Lower leg skin (tissue), 4 donors: ENCODE results near the gene ADRB2. TPM values are rescaled to one million over a fixed set of nuclear protein-coding genes. Genes with fewer than 3 reads are reported as not detected.

Experiments used
- DNase-seq, 2 donors: peaks; one replicate each; pipeline ENCODE4 v3.0.0-alpha.2; 2019; ENCODE audit warnings: low spot score in 2 of 2
- H3K4me3 ChIP-seq: fragments of 200-600 bp; sonication (generic); 2 replicates; pipeline ENCODE4 v1.5.1; 2017; ENCODE audit warnings: mild to moderate bottlenecking, low read depth; ENCODE audit not compliant: poor library complexity, severe bottlenecking
- CTCF ChIP-seq, 3 donors: fragments of 450-650 bp; IDR thresholded peaks; one replicate each; pipeline ENCODE4 v1.5.1; 2016; ENCODE audit warnings: antibody characterized with exemption in 3 of 3, mild to moderate bottlenecking in 3 of 3, moderate library complexity in 2 of 3
- POLR2A ChIP-seq, 2 donors: fragments of 450-650 bp; IDR thresholded peaks; one replicate each; pipeline ENCODE4 v1.6.1; 2016 to 2017; ENCODE audit warnings: antibody characterized with exemption in 2 of 2, mild to moderate bottlenecking in 1 of 2, moderate library complexity in 1 of 2
- WGBS, 2 donors: methylation state at CpG; one replicate each; pipeline ENCODE4 v1.1.5; 2018; 5-methylcytosine and 5-hydroxymethylcytosine counted together
- intact Hi-C: fragments of 100-400 bp; cut with DNase I; formaldehyde crosslinking; loops from one replicate; pipeline ENCODE4 v1.15.0; 2023; ENCODE audit warnings: low total_unique reads
- total RNA-seq, 4 donors: library from RNA; depleted of rRNA; stranded (reverse); fragments of >200 nt; gene quantifications; one replicate each; pipeline ENCODE4 v1.1.0, GENCODE V29; 2016

Gene ADRB2
- total RNA-seq, 4 donors from 2014 or later: 31.4 to 90.3 (median 42.9) TPM

GRCh38 chr5:148828511-148829247 is 2.3 kb downstream of the ADRB2 start:
- intact Hi-C loops: loop anchor here (10.0 kb wide), 1 partner anchor 146 kb away; no protein-coding TSS in a partner anchor
- H3K4me3 ChIP-seq: peak overlapping the region; percentile 46
- no peak for DNase-seq
- WGBS, 2 donors: 20 to 26% methylated on average over 6 of the region's 6 CpGs
- TF ChIP-seq POLR2A (IDR thresholded peaks at IDR 0.05): no peak
- TF ChIP-seq CTCF (IDR thresholded peaks at IDR 0.05): no peak

GRCh38 chr5:148829248-148829594 is 2.8 kb downstream of the ADRB2 start:
- WGBS, 2 donors: 50 to 52% methylated on average over 3 of the region's 3 CpGs
- H3K4me3 ChIP-seq: peak overlapping the region; percentile 46

GRCh38 chr5:148829734-148830133 is 3.3 kb downstream of the ADRB2 start:
- peak overlapping the region; percentile 46 for H3K4me3 ChIP-seq
- TF ChIP-seq CTCF (IDR thresholded peaks at IDR 0.05): no peak
- no peak for TF ChIP-seq POLR2A (IDR thresholded peaks at IDR 0.05)
- intact Hi-C loops: loop anchor here (10.0 kb wide), 1 partner anchor 145 kb away; no protein-coding TSS in a partner anchor
- WGBS, 2 donors: 36 to 38% methylated on average over 5 of the region's 5 CpGs
- DNase-seq: no peak

More at GRCh38 chr5:148829248-148829594, 2.8 kb downstream of the ADRB2 start:
- intact Hi-C loops: loop anchor here (10.0 kb wide), 1 partner anchor 146 kb away; no protein-coding TSS in a partner anchor
- no peak for TF ChIP-seq CTCF (IDR thresholded peaks at IDR 0.05)
- no peak for TF ChIP-seq POLR2A (IDR thresholded peaks at IDR 0.05)
- no peak for DNase-seq

GRCh38 chr5:148830211-148830610 is 3.8 kb downstream of the ADRB2 start:
- intact Hi-C loops: no loop called here
- 38 to 49% methylated on average over 2 of the region's 2 CpGs for WGBS, 2 donors
- TF ChIP-seq POLR2A (IDR thresholded peaks at IDR 0.05): no peak
- no peak for TF ChIP-seq CTCF (IDR thresholded peaks at IDR 0.05)
- DNase-seq: no peak
- H3K4me3 ChIP-seq: no peak overlapping the region

- H3K4me3 ChIP-seq: no peak overlapping the region
- 51 to 57% methylated on average over 8 of the region's 8 CpGs for WGBS, 2 donors
- TF ChIP-seq POLR2A (IDR thresholded peaks at IDR 0.05) (no peak), CTCF (IDR thresholded peaks at IDR 0.05) (no peak)
- peak in 1 of 2 donors; percentile 59 for DNase-seq
- intact Hi-C loops: no loop called here
These were observed 5.5 kb downstream of the ADRB2 start for GRCh38 chr5:148831590-148832565.
